ENCODE results near the gene DHFR2.
"Not testable (repeated sequence)": the region's sequence is repeated elsewhere in the genome, so short reads cannot be mapped to it uniquely, and the experiment has no call there.

Gene DHFR2

GRCh38 chr3:94062513-94063404 lies at the start of gene DHFR2, which contains the start of gene NSUN3:
Gene DHFR2, minus strand, starts transcription at chr3:94062916. Its CDS starts 1,405 bp downstream, at chr3:94061511.
Gene NSUN3, plus strand, starts transcription at chr3:94063061. Its CDS starts 66 bp downstream, at chr3:94063127.
- DNase-seq: peak; percentile 97

GRCh38 chr3:94110854-94111253 lies 48.1 kb upstream of the DHFR2 start:
- no peak for DNase-seq

GRCh38 chr3:94110232-94110631 lies 47.5 kb upstream of the DHFR2 start:
- DNase-seq: not testable (repeated sequence)

GRCh38 chr3:94106268-94106667 lies 43.6 kb upstream of the DHFR2 start:
- DNase-seq: no peak

GRCh38 chr3:94101860-94102259 lies 39.1 kb upstream of the DHFR2 start:
- DNase-seq: peak; percentile 5

GRCh38 chr3:94099311-94099710 lies 36.6 kb upstream of the DHFR2 start:
- DNase-seq: no peak

GRCh38 chr3:94098452-94098851 lies 35.7 kb upstream of the DHFR2 start:
- no peak for DNase-seq

GRCh38 chr3:94095111-94095510 lies 32.4 kb upstream of the DHFR2 start:
- no peak for DNase-seq

GRCh38 chr3:94093151-94093550 lies 30.4 kb upstream of the DHFR2 start:
- no peak for DNase-seq

GRCh38 chr3:94092086-94092485 lies 29.4 kb upstream of the DHFR2 start:
- DNase-seq: no peak

- DNase-seq: no peak
Measured at GRCh38 chr3:94089126-94089525, 26.4 kb upstream of the DHFR2 start.

GRCh38 chr3:94083261-94083660 lies 20.5 kb upstream of the DHFR2 start:
- DNase-seq: no peak

- DNase-seq: no peak
Measured at GRCh38 chr3:94082391-94082937, 19.7 kb upstream of the DHFR2 start.

- DNase-seq: no peak
Measured at GRCh38 chr3:94081884-94082283, 19.2 kb upstream of the DHFR2 start.

- DNase-seq: not testable (repeated sequence)
Measured at GRCh38 chr3:94080552-94080951, 17.8 kb upstream of the DHFR2 start.

GRCh38 chr3:94076055-94076454 lies 13.3 kb upstream of the DHFR2 start:
- no peak for DNase-seq

- DNase-seq: no peak
Measured at GRCh38 chr3:94071713-94072284, 9.1 kb upstream of the DHFR2 start.

- no peak for DNase-seq
Measured at GRCh38 chr3:94070341-94070911, 7.7 kb upstream of the DHFR2 start.

GRCh38 chr3:94069194-94069813 lies 6.6 kb upstream of the DHFR2 start:
- peak; percentile 48 for DNase-seq

GRCh38 chr3:94066506-94067500 lies 4.1 kb upstream of the DHFR2 start:
- no peak for DNase-seq

- DNase-seq: no peak
Measured at GRCh38 chr3:94065819-94066480, 3.2 kb upstream of the DHFR2 start.

Measured in DMS53 (cell line).